Raji (cell line): Measurements from ENCODE around the gene CALHM2.

ENCODE experiments used
- POLR2A ChIP-seq: IDR thresholded peaks from 2 replicates; pipeline ENCODE4 v1.6.1; 2011; ENCODE audit warnings: low read depth, low read length, control low read depth; ENCODE audit not compliant: insufficient read depth

CALHM2 gene

GRCh38 chr10:103451831-103452505 is at the start of gene CALHM2:
TSS of gene CALHM2 (minus strand) at chr10:103452370. CDS start at chr10:103449941, 2,429 bp downstream.
- TF ChIP-seq POLR2A = peak; percentile 44; the same call in 1 of the 2 replicates

GRCh38 chr10:103501186-103501585 is 49.0 kb upstream of the CALHM2 start:
- no peak for TF ChIP-seq POLR2A

- TF ChIP-seq POLR2A = no peak
Measured at GRCh38 chr10:103500481-103500880, 48.3 kb upstream of the CALHM2 start.

- TF ChIP-seq POLR2A = no peak
Measured at GRCh38 chr10:103499881-103500280, 47.7 kb upstream of the CALHM2 start.

- no peak for TF ChIP-seq POLR2A
Measured at GRCh38 chr10:103498936-103499638, 46.9 kb upstream of the CALHM2 start.

GRCh38 chr10:103497161-103497915 is 45.2 kb upstream of the CALHM2 start:
- TF ChIP-seq POLR2A = no peak

- no peak for TF ChIP-seq POLR2A
Measured at GRCh38 chr10:103495321-103495720, 43.2 kb upstream of the CALHM2 start.

GRCh38 chr10:103493916-103494877 is 42.0 kb upstream of the CALHM2 start:
- no peak for TF ChIP-seq POLR2A

- no peak for TF ChIP-seq POLR2A
Measured at GRCh38 chr10:103493362-103493915, 41.3 kb upstream of the CALHM2 start, which contains the start of gene NEURL1. TSS of gene NEURL1 (plus strand) at chr10:103493705. CDS start at chr10:103494388, 683 bp downstream.

- TF ChIP-seq POLR2A = no peak
Measured at GRCh38 chr10:103492655-103493261, 40.6 kb upstream of the CALHM2 start.

- no peak for TF ChIP-seq POLR2A
Measured at GRCh38 chr10:103491729-103492364, 39.7 kb upstream of the CALHM2 start.

GRCh38 chr10:103490986-103491314 is 38.8 kb upstream of the CALHM2 start:
- no peak for TF ChIP-seq POLR2A

GRCh38 chr10:103487410-103487708 is 35.2 kb upstream of the CALHM2 start:
- TF ChIP-seq POLR2A = no peak
